Measurements from ENCODE around the gene CARD8.
"Not testable (repeated sequence)": the region's sequence is repeated elsewhere in the genome, so short reads cannot be mapped to it uniquely, and the experiment has no call there.

CARD8 gene

DNA sequence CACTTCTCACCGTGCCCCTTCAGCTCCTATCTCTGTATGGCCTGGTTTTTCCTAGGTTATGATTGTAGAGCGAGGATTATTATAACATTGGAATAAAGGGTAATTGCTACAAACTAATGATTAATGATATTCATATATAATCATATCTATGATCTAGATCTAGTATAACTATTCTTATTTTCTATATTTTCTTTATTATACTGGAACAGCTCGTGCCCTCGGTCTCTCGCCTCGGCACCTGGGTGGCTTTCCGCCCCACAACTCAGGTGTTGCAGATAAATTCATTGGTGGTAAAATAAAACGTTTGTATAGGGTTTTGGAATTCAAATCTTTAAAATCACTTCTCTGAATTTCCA lies 4.6 kb upstream of the CARD8 start:
- not testable (repeated sequence) for H3K27me3 ChIP-seq (ENCODE audit: control insufficient read depth, insufficient read depth, low read length); H3K9ac ChIP-seq (ENCODE audit: low read length); H3K36me3 ChIP-seq (ENCODE audit: control insufficient read depth, insufficient read depth, low read length); H3K27ac ChIP-seq (ENCODE audit: low read depth, low read length); H3K9me3 ChIP-seq (ENCODE audit: control insufficient read depth, insufficient read depth, low read depth, low read length); H3K4me1 ChIP-seq (ENCODE audit: control insufficient read depth, insufficient read depth, low read length)
- H3K4me3 ChIP-seq (ENCODE audit: low read depth, low read length): peak overlapping the region; percentile 61; the same call in 1 of the 2 replicates

DNA sequence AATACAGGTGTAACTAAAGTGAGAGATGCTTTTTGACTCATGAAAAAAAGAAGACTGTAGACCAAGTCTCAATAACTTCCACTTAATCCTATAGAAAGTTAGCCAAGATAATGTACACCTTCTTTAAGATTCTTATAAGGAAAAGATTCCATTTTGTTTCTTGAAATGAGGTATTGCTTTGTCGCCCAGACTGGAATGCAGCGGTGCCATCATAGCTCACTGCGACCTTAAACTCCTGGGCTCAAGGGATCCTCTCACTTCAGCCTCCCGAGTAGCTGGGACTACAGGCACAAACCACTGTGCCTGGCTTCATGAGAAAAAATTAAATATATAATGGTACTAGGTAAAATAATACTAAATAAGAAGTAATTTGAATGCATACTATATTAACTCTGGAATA lies 3.3 kb upstream of the CARD8 start:
- H3K36me3 ChIP-seq (ENCODE audit: control insufficient read depth, insufficient read depth, low read length); H3K4me1 ChIP-seq (ENCODE audit: control insufficient read depth, insufficient read depth, low read length); H3K27ac ChIP-seq (ENCODE audit: low read depth, low read length); H3K9me3 ChIP-seq (ENCODE audit: control insufficient read depth, insufficient read depth, low read depth, low read length); H3K9ac ChIP-seq (ENCODE audit: low read length); H3K4me3 ChIP-seq (ENCODE audit: low read depth, low read length); H3K27me3 ChIP-seq (ENCODE audit: control insufficient read depth, insufficient read depth, low read length): not testable (repeated sequence)

DNA sequence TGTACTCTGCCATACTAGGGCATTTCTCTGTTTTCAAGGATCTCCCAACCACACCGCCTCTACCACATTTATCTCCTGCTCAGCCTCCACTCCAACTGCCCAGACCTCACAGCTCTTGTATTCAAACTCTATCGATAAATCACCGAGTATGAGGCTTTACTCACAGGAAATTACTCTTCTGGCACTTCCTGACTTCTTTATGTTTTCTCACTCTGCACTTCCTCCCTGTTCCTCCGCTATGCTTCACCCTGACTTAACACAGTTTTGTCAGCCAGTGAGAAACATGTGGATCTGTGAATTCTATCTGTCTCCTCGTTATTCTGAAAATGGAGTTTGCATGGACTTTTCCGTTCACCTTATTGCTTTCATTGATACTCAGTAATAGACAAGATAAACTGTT lies 2.6 kb upstream of the CARD8 start:
- Histone ChIP-seq H3K4me1 (ENCODE audit: control insufficient read depth, insufficient read depth, low read length) (no peaks in the 10 kb centered on the region), H3K36me3 (ENCODE audit: control insufficient read depth, insufficient read depth, low read length) (no peaks in the 10 kb centered on the region), H3K27ac (ENCODE audit: low read depth, low read length) (no peak overlapping the region), H3K9ac (ENCODE audit: low read length) (no peak overlapping the region), H3K4me3 (ENCODE audit: low read depth, low read length) (no peak overlapping the region), H3K27me3 (ENCODE audit: control insufficient read depth, insufficient read depth, low read length) (no peaks in the 10 kb centered on the region), H3K9me3 (ENCODE audit: control insufficient read depth, insufficient read depth, low read depth, low read length) (peaks cover under 1% of the 10 kb centered on the region; the same call in 1 of the 2 replicates)

DNA sequence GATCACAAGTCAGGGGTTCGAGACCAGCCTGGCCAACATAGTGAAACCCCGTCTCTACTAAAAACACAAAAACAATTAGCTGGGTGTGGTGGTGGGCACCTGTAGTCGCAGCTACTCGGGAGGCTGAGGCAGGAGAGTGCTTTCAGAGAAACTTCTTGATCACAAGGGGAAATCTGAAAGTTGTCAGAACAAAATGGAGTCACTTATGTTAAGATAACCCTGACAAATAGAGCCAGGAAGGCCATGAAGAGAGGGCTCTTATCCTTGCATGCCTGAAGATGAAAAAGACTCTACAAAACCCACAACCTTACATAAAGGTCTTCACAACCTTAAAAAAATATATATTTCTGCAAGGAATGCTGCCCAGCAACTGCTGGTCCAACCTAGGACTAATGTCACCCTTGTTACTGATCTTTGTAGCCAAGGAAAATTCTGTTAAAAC lies 1.2 kb downstream of the CARD8 start:
- H3K27me3 ChIP-seq (ENCODE audit: control insufficient read depth, insufficient read depth, low read length): no peaks in the 10 kb centered on the region
- no peaks in the 10 kb centered on the region for H3K4me1 ChIP-seq (ENCODE audit: control insufficient read depth, insufficient read depth, low read length)
- H3K4me3 ChIP-seq (ENCODE audit: low read depth, low read length): peak overlapping the region; percentile 80; the same call in 1 of the 2 replicates
- no peak overlapping the region for H3K27ac ChIP-seq (ENCODE audit: low read depth, low read length)
- H3K36me3 ChIP-seq (ENCODE audit: control insufficient read depth, insufficient read depth, low read length): no peaks in the 10 kb centered on the region
- H3K9me3 ChIP-seq (ENCODE audit: control insufficient read depth, insufficient read depth, low read depth, low read length): peaks cover 8% of the 10 kb centered on the region; the same call in 1 of the 2 replicates
- H3K9ac ChIP-seq (ENCODE audit: low read length): no peak overlapping the region

DNA sequence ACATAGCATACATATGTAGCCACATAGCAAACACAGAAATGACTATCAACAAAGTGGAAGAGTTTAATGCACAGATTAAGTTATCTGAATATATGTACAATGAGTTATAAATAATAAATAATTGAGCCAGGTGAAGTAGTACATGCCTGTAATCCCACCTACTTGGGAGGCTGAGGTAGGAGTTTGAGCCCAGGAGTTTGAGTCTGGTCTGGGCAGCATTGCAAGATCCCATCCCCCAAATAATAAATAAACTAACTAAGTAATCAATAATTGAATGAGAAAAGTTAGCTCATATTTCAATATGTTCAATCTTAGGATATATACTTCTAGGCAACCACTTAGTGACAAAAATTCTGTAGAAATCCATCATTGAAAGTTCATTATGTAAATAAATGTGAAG lies 1.7 kb downstream of the CARD8 start:
- peaks cover 8% of the 10 kb centered on the region; the same call in 1 of the 2 replicates for H3K9me3 ChIP-seq (ENCODE audit: control insufficient read depth, insufficient read depth, low read depth, low read length)
- H3K9ac ChIP-seq (ENCODE audit: low read length): no peak overlapping the region
- H3K4me1 ChIP-seq (ENCODE audit: control insufficient read depth, insufficient read depth, low read length): no peaks in the 10 kb centered on the region
- 0 out of 2 replicates have a peak, but pooled peaks cover 3% of the 10 kb centered on the region for H3K36me3 ChIP-seq (ENCODE audit: control insufficient read depth, insufficient read depth, low read length)
- no peaks in the 10 kb centered on the region for H3K27me3 ChIP-seq (ENCODE audit: control insufficient read depth, insufficient read depth, low read length)
- no peak overlapping the region for H3K27ac ChIP-seq (ENCODE audit: low read depth, low read length)
- H3K4me3 ChIP-seq (ENCODE audit: low read depth, low read length): no peak overlapping the region

DNA sequence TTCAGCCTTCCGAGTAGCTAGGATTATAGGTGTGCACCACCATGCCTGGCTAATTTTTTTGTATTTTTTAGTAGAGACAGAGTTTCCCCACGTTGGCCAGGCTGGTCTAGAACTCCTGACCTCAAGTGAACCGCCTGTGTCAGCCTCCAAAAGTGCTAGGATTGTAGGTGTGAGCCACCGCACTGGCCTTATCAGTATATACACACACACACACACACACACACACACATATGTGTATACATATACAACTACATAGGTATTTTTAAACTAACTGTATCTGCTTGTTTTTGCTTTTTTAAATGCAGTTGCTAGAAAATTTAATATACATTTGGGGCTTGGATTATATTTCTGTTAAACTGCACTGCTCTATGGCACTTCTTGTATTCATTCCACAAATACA lies 3.1 kb downstream of the CARD8 start:
- Histone ChIP-seq H3K27ac (ENCODE audit: low read depth, low read length) (no peak overlapping the region), H3K4me3 (ENCODE audit: low read depth, low read length) (no peak overlapping the region), H3K27me3 (ENCODE audit: control insufficient read depth, insufficient read depth, low read length) (no peaks in the 10 kb centered on the region), H3K4me1 (ENCODE audit: control insufficient read depth, insufficient read depth, low read length) (no peaks in the 10 kb centered on the region), H3K36me3 (ENCODE audit: control insufficient read depth, insufficient read depth, low read length) (peaks cover 7% of the 10 kb centered on the region; the same call in 1 of the 2 replicates), H3K9me3 (ENCODE audit: control insufficient read depth, insufficient read depth, low read depth, low read length) (peaks cover 8% of the 10 kb centered on the region; the same call in 1 of the 2 replicates), H3K9ac (ENCODE audit: low read length) (no peak overlapping the region)

DNA sequence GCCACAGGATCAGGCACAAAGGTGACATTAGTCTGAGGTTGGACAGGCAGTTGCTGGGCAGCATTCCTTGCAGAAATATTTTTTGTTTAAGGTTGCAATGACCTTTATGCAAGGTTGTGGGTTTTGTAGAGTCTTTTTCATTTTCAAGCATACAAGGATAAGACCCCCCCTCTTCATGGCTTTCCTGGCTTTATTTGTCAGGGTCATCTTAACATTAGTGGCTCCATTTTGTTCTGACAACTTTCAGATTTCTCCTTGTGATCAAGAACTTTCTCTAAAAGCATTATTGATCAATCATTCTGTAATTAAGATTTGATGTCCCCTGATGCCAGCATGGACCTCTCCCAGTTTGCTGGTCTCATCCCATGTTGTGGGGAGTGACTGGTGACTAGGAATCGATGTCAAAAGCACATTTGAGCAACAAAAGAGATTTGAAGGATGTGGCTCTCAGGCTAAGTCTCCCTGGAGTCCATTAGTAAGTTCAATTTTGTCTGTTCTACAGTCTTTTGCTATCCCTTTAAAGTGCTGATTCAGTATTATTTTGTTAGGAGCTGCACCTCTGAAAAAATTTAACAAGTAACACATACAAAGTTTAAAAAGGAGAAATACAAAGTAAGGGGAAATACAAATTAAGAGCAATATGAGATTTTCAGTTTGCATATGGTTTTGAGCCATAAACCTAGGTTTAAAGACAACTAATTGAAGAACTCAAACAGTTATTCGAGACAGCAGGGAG lies 5.3 kb downstream of the CARD8 start:
- no peaks in the 10 kb centered on the region for H3K27me3 ChIP-seq (ENCODE audit: control insufficient read depth, insufficient read depth, low read length)
- H3K36me3 ChIP-seq (ENCODE audit: control insufficient read depth, insufficient read depth, low read length): peaks cover 15% of the 10 kb centered on the region; the same call in 1 of the 2 replicates
- no peaks in the 10 kb centered on the region for H3K4me1 ChIP-seq (ENCODE audit: control insufficient read depth, insufficient read depth, low read length)
- peaks cover 8% of the 10 kb centered on the region; the same call in 1 of the 2 replicates for H3K9me3 ChIP-seq (ENCODE audit: control insufficient read depth, insufficient read depth, low read depth, low read length)
- no peak overlapping the region for H3K9ac ChIP-seq (ENCODE audit: low read length)
- H3K4me3 ChIP-seq (ENCODE audit: low read depth, low read length): no peak overlapping the region
- H3K27ac ChIP-seq (ENCODE audit: low read depth, low read length): no peak overlapping the region

DNA sequence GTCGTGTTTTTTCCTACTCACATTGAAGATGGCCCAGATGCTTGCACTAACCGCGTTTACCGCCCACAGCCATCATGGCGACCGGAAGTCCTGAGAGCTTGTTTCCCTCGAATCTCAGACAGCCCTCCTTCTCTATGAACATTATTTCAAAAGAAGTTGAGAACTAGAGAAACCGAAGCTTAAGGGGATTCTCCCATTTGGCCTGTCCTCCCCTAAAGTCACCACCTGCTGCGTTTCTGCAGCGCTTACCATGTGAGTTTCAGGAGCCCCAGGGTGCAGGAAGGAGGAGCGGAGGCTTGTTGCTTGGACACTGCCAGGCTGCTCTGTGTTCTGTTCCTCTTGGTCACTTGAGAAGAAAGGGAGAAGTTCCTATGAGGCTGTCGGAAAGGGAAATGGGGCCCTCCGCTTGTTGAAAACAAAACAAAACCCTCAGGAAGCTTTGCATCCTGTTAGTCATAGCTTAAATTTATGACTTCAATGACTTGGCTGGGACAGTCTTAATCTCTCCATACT lies 6.2 kb downstream of the CARD8 start:
- Histone ChIP-seq H3K27me3 (ENCODE audit: control insufficient read depth, insufficient read depth, low read length) (no peaks in the 10 kb centered on the region), H3K27ac (ENCODE audit: low read depth, low read length) (no peak overlapping the region), H3K9me3 (ENCODE audit: control insufficient read depth, insufficient read depth, low read depth, low read length) (peaks cover 8% of the 10 kb centered on the region; the same call in 1 of the 2 replicates), H3K9ac (ENCODE audit: low read length) (no peak overlapping the region), H3K36me3 (ENCODE audit: control insufficient read depth, insufficient read depth, low read length) (peaks cover 15% of the 10 kb centered on the region; the same call in 1 of the 2 replicates), H3K4me3 (ENCODE audit: low read depth, low read length) (no peak overlapping the region), H3K4me1 (ENCODE audit: control insufficient read depth, insufficient read depth, low read length) (no peaks in the 10 kb centered on the region)

DNA sequence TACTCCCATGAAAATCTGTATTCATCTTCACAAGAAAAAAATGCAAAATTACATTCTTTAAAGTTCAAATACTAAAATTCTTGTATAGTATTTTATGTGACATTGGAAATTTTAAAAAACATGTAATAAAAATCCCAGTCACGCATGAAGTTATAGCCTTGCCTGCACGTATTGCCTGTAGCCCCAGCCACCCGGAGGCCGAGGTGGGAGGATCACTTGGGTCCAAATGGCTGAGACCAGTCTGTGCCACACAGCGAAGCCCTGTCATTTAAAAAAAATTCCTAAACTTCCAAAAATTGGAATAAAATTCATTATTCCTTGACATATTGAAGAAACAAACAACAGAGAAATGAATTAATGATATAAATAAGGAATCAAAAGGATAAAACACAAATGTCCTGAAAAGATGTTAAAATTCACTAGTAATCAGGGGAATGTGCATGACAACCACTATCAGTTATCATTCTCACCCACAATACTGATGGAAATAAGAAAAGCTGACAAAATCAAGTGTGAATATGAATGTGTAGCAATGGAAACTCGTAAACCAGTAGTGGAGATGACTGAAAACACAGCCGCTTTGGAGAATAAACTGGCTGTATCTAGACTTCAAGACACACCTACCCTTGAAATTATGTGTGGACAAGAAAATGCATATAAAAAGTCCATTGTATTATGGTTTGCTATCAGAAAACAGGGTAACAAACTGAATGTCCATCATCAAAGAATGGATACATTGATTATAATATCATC lies 7.5 kb downstream of the CARD8 start:
- no peaks in the 10 kb centered on the region for H3K4me1 ChIP-seq (ENCODE audit: control insufficient read depth, insufficient read depth, low read length)
- peaks cover 15% of the 10 kb centered on the region; the same call in 1 of the 2 replicates for H3K36me3 ChIP-seq (ENCODE audit: control insufficient read depth, insufficient read depth, low read length)
- no peak overlapping the region for H3K27ac ChIP-seq (ENCODE audit: low read depth, low read length)
- no peak overlapping the region for H3K9ac ChIP-seq (ENCODE audit: low read length)
- H3K9me3 ChIP-seq (ENCODE audit: control insufficient read depth, insufficient read depth, low read depth, low read length): peaks cover 6% of the 10 kb centered on the region; the same call in 1 of the 2 replicates
- H3K27me3 ChIP-seq (ENCODE audit: control insufficient read depth, insufficient read depth, low read length): no peaks in the 10 kb centered on the region
- H3K4me3 ChIP-seq (ENCODE audit: low read depth, low read length): no peak overlapping the region

DNA sequence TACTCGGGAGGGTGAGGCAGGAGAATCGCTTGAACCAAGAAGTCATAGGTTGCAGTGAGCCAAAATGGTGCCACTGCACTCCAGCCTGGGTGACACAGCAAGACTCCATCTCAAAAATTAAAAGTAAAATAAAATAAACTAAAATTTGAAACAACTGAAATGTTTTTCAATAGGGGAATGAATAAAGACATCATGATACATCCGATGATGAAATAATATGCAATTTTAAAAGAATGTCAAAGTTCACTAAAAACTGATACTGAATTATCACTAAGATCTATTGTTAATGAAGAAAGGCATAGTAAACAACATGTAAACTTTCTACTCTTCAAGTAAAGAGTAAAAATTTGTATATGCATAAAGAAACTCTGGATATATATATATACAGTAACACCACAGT lies 8.5 kb downstream of the CARD8 start:
- no peaks in the 10 kb centered on the region for H3K27me3 ChIP-seq (ENCODE audit: control insufficient read depth, insufficient read depth, low read length)
- no peak overlapping the region for H3K4me3 ChIP-seq (ENCODE audit: low read depth, low read length)
- H3K9ac ChIP-seq (ENCODE audit: low read length): no peak overlapping the region
- no peaks in the 10 kb centered on the region for H3K9me3 ChIP-seq (ENCODE audit: control insufficient read depth, insufficient read depth, low read depth, low read length)
- peaks cover 15% of the 10 kb centered on the region; the same call in 1 of the 2 replicates for H3K36me3 ChIP-seq (ENCODE audit: control insufficient read depth, insufficient read depth, low read length)
- no peaks in the 10 kb centered on the region for H3K4me1 ChIP-seq (ENCODE audit: control insufficient read depth, insufficient read depth, low read length)
- H3K27ac ChIP-seq (ENCODE audit: low read depth, low read length): no peak overlapping the region

DNA sequence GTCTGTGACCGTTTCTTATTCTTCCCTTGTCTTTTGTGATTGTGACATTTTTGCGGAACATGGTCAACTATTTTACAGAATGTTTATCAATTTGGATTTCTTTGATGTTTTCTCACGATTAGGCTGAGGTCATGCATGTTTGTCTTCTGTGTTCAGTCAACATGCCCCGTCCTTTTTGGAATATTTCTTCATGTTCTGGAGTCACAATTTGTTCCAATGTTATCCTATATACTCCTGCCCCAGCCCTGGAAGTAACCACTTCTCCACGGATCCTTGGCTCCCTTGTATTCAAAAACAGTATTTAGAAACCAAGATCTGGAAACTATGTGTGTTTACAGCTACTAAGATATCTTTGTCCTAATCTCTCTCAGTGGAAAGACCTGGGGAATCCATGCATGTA lies 9.6 kb downstream of the CARD8 start:
- Histone ChIP-seq H3K36me3 (ENCODE audit: control insufficient read depth, insufficient read depth, low read length) (peaks cover 15% of the 10 kb centered on the region), H3K27me3 (ENCODE audit: control insufficient read depth, insufficient read depth, low read length) (no peaks in the 10 kb centered on the region), H3K4me3 (ENCODE audit: low read depth, low read length) (no peak overlapping the region), H3K9ac (ENCODE audit: low read length) (no peak overlapping the region), H3K9me3 (ENCODE audit: control insufficient read depth, insufficient read depth, low read depth, low read length) (no peaks in the 10 kb centered on the region), H3K4me1 (ENCODE audit: control insufficient read depth, insufficient read depth, low read length) (no peaks in the 10 kb centered on the region), H3K27ac (ENCODE audit: low read depth, low read length) (no peak overlapping the region)
